Measurements from ENCODE around the gene PLA2G4E.

GRCh38 chr15:41958002-41958420 lies 62.8 kb downstream of the PLA2G4E start:
- TF ChIP-seq POLR2A (IDR thresholded peaks at IDR 0.05; ENCODE audit: low read depth, low read length) (no peak), TAF1 (IDR thresholded peaks at IDR 0.05; ENCODE audit: low read depth, low read length) (no peak), POLR2AphosphoS5 (IDR thresholded peaks at IDR 0.05; ENCODE audit: low read depth, low read length) (no peak)
